Neural crest cell (in vitro differentiated cells): ENCODE results near the gene AKAP13. TPM values are rescaled to one million over a fixed set of nuclear protein-coding genes. Genes with fewer than 3 reads are reported as not detected.
"Not testable (repeated sequence)": the region's sequence is repeated elsewhere in the genome, so short reads cannot be mapped to it uniquely, and the experiment has no call there.

Experiments used
- DNase-seq: peaks from one replicate; pipeline ENCODE4 v3.0.0; 2021; ENCODE audit warnings: low read depth, mixed read lengths, low spot score
- H3K27ac Mint-ChIP-seq: one replicate; pipeline ENCODE4 v1.8.0; 2021; ENCODE audit warnings: mild to moderate bottlenecking, mixed read lengths; ENCODE audit not compliant: unreplicated experiment
- H3K27me3 Mint-ChIP-seq: 2 replicates; pipeline ENCODE4 v1.8.0; 2021; ENCODE audit warnings: low read depth, mild to moderate bottlenecking, mixed read lengths
- H3K36me3 Mint-ChIP-seq: 2 replicates; pipeline ENCODE4 v1.8.0; 2021; ENCODE audit warnings: low read depth, mild to moderate bottlenecking, mixed read lengths
- H3K4me1 Mint-ChIP-seq: 2 replicates; pipeline ENCODE4 v1.8.0; 2021; ENCODE audit warnings: mixed read lengths
- H3K4me3 Mint-ChIP-seq: one replicate; pipeline ENCODE4 v1.8.0; 2021; ENCODE audit warnings: mild to moderate bottlenecking, mixed read lengths
- H3K9me3 Mint-ChIP-seq: 2 replicates; pipeline ENCODE4 v1.8.0; 2021; ENCODE audit warnings: mixed read lengths
- total RNA-seq: library from RNA; stranded (reverse); gene quantifications from 2 replicates; pipeline ENCODE4 v1.2.1, GENCODE V29; 2021
- TF ChIP-seq, protein P1 (sequence below): fragments of 200-600 bp; sonication (generic); conservative IDR thresholded peaks from 2 replicates; pipeline ENCODE4 v1.5.0; 2021; ENCODE audit warnings: antibody characterized with exemption, mild to moderate bottlenecking

The AKAP13 gene
- total RNA-seq, 1 donor from 2014 or later = 81.3 TPM

GRCh38 chr15:85439996-85440395 is 59.6 kb downstream of the AKAP13 start:
- Mint-ChIP-seq H3K36me3 (peaks cover 7% of the 10 kb centered on the region), H3K9me3 (no peaks in the 10 kb centered on the region), H3K4me3 (no peak overlapping the region), H3K27ac (no peak overlapping the region), H3K27me3 (no peaks in the 10 kb centered on the region), H3K4me1 (peaks cover 33% of the 10 kb centered on the region)
- TF ChIP-seq, protein P1, sequence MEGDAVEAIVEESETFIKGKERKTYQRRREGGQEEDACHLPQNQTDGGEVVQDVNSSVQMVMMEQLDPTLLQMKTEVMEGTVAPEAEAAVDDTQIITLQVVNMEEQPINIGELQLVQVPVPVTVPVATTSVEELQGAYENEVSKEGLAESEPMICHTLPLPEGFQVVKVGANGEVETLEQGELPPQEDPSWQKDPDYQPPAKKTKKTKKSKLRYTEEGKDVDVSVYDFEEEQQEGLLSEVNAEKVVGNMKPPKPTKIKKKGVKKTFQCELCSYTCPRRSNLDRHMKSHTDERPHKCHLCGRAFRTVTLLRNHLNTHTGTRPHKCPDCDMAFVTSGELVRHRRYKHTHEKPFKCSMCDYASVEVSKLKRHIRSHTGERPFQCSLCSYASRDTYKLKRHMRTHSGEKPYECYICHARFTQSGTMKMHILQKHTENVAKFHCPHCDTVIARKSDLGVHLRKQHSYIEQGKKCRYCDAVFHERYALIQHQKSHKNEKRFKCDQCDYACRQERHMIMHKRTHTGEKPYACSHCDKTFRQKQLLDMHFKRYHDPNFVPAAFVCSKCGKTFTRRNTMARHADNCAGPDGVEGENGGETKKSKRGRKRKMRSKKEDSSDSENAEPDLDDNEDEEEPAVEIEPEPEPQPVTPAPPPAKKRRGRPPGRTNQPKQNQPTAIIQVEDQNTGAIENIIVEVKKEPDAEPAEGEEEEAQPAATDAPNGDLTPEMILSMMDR = no peak
- no peak for DNase-seq

GRCh38 chr15:85440451-85440850 is 60.0 kb downstream of the AKAP13 start:
- Mint-ChIP-seq H3K4me3 (no peak overlapping the region), H3K27me3 (no peaks in the 10 kb centered on the region), H3K27ac (no peak overlapping the region)

GRCh38 chr15:85441854-85442253 is 61.5 kb downstream of the AKAP13 start:
- not testable (repeated sequence) for DNase-seq, H3K27me3 Mint-ChIP-seq, H3K4me3 Mint-ChIP-seq, H3K9me3 Mint-ChIP-seq, H3K27ac Mint-ChIP-seq
- peaks cover 12% of the 10 kb centered on the region for H3K36me3 Mint-ChIP-seq
- H3K4me1 Mint-ChIP-seq = peaks cover 44% of the 10 kb centered on the region

More at GRCh38 chr15:85440451-85440850, 60.0 kb downstream of the AKAP13 start:
- TF ChIP-seq, protein P1 = no peak
- DNase-seq = no peak
- H3K4me1 Mint-ChIP-seq = peaks cover 37% of the 10 kb centered on the region
- H3K9me3 Mint-ChIP-seq = no peaks in the 10 kb centered on the region
- H3K36me3 Mint-ChIP-seq = peaks cover 7% of the 10 kb centered on the region

- H3K4me3 Mint-ChIP-seq = peak overlapping the region; percentile 16
- peaks cover 44% of the 10 kb centered on the region for H3K4me1 Mint-ChIP-seq
- no peak overlapping the region for H3K27ac Mint-ChIP-seq
- TF ChIP-seq, protein P1 = no peak
- H3K9me3 Mint-ChIP-seq = peaks cover 7% of the 10 kb centered on the region
- DNase-seq = no peak
- peaks cover 16% of the 10 kb centered on the region for H3K36me3 Mint-ChIP-seq
- no peaks in the 10 kb centered on the region for H3K27me3 Mint-ChIP-seq
Measured at GRCh38 chr15:85443046-85443445, 62.6 kb downstream of the AKAP13 start.

- TF ChIP-seq, protein P1 = no peak
- H3K4me3 Mint-ChIP-seq = peak overlapping the region; percentile 2
- DNase-seq = no peak
- peaks cover 44% of the 10 kb centered on the region for H3K4me1 Mint-ChIP-seq
- H3K36me3 Mint-ChIP-seq = peaks cover 16% of the 10 kb centered on the region
- no peaks in the 10 kb centered on the region for H3K27me3 Mint-ChIP-seq
- peak overlapping the region; percentile 65 for H3K27ac Mint-ChIP-seq
- H3K9me3 Mint-ChIP-seq = peaks cover 10% of the 10 kb centered on the region
Measured at GRCh38 chr15:85443593-85444087, 63.2 kb downstream of the AKAP13 start.

DNA sequence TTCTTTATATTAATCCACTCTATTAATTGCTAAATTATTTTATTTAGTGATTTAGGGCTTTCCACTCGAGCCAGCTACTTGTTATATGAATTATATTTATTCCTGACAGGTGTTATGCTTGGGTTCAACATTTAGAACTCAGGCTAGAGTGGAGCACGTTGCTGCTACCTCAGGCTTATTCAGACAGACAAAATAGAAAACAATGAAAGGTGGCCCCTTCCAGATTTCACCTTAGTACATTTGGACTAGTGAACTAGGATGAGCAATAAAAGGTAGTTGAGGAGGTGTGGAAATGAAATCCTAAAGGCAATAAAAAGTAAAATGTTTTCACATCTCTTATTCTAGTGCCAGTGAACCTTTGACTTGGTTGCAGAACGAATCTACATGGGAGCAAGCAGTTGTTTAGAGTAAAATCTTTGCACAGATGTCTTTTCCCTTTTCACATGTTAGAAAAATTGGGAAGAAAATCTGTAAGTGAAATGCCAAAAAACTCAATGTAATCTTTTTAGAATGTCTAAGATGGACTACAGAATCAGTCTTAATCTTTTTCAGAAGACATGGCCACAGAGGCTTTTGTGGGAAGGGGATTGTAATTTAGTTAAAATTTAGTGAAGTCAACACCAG is 63.8 kb downstream of the AKAP13 start:
- Mint-ChIP-seq H3K4me1 (peaks cover 44% of the 10 kb centered on the region), H3K27ac (peak overlapping the region; percentile 72), H3K27me3 (no peaks in the 10 kb centered on the region), H3K4me3 (peak overlapping the region; percentile 36), H3K9me3 (peaks cover 12% of the 10 kb centered on the region), H3K36me3 (peaks cover 20% of the 10 kb centered on the region)
- TF ChIP-seq, protein P1 = no peak
- DNase-seq = no peak
